ENCODE measurements around the gene ZNF407. TPM values are rescaled to one million over a fixed set of nuclear protein-coding genes. Genes with fewer than 3 reads are reported as not detected.

Gene ZNF407
- total and polyA plus RNA-seq, 2 of the 13 experiments (the other 11 are each of a cell fraction or from before 2014, with no cell fraction given) = 2.3 to 8.7 TPM

DNA sequence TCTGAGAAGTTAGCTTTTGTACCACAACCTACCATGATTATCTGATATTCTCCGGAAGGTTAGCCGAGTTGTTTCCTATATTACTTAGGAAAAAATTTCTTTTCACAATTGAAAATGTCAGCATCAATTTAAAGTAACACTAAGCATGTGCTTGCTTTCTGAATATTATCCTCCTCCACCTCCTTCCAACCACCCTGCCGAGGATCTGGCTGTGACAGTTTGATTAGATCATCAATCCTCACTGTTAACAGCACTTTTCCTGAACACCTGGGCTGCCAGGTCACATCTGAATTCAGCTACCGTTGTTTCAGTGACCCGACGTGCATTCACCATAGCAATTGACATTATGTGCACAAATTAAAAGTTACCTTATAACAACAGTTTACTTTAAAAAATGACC, 207.0 kb downstream of the ZNF407 start (continued):
- TF ChIP-seq, protein P1, sequence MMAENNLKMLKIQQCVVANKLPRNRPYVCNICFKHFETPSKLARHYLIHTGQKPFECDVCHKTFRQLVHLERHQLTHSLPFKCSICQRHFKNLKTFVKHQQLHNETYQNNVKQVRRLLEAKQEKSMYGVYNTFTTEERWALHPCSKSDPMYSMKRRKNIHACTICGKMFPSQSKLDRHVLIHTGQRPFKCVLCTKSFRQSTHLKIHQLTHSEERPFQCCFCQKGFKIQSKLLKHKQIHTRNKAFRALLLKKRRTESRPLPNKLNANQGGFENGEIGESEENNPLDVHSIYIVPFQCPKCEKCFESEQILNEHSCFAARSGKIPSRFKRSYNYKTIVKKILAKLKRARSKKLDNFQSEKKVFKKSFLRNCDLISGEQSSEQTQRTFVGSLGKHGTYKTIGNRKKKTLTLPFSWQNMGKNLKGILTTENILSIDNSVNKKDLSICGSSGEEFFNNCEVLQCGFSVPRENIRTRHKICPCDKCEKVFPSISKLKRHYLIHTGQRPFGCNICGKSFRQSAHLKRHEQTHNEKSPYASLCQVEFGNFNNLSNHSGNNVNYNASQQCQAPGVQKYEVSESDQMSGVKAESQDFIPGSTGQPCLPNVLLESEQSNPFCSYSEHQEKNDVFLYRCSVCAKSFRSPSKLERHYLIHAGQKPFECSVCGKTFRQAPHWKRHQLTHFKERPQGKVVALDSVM (CRISPR knock-in tag; IDR thresholded peaks at IDR 0.05) = no peak
- TF ChIP-seq, protein P2, sequence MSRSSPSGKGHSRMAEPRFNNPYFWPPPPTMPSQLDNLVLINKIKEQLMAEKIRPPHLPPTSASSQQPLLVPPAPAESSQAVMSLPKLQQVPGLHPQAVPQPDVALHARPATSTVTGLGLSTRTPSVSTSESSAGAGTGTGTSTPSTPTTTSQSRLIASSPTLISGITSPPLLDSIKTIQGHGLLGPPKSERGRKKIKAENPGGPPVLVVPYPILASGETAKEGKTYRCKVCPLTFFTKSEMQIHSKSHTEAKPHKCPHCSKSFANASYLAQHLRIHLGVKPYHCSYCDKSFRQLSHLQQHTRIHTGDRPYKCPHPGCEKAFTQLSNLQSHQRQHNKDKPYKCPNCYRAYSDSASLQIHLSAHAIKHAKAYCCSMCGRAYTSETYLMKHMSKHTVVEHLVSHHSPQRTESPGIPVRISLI (CRISPR knock-in tag; IDR thresholded peaks at IDR 0.05; ENCODE audit: borderline replicate concordance) = no peak
- TF ChIP-seq ZNF296 (CRISPR knock-in tag; conservative IDR thresholded peaks at IDR 0.05) (no peak), HMGA1 (CRISPR knock-in tag; conservative IDR thresholded peaks at IDR 0.05) (no peak), KLF9 (CRISPR knock-in tag; IDR thresholded peaks at IDR 0.05; ENCODE audit: low read depth) (no peak), ZNF788 (CRISPR knock-in tag; IDR thresholded peaks at IDR 0.05; ENCODE audit: borderline replicate concordance) (no peak), ZNF253 (CRISPR knock-in tag; IDR thresholded peaks at IDR 0.05; ENCODE audit: borderline replicate concordance) (no peak), ELF1 (CRISPR knock-in tag; IDR thresholded peaks at IDR 0.05) (no peak), ASH2L (IDR thresholded peaks at IDR 0.05; ENCODE audit: insufficient read length, low read depth, low read length) (no peak)
- TF ChIP-seq, protein P3, sequence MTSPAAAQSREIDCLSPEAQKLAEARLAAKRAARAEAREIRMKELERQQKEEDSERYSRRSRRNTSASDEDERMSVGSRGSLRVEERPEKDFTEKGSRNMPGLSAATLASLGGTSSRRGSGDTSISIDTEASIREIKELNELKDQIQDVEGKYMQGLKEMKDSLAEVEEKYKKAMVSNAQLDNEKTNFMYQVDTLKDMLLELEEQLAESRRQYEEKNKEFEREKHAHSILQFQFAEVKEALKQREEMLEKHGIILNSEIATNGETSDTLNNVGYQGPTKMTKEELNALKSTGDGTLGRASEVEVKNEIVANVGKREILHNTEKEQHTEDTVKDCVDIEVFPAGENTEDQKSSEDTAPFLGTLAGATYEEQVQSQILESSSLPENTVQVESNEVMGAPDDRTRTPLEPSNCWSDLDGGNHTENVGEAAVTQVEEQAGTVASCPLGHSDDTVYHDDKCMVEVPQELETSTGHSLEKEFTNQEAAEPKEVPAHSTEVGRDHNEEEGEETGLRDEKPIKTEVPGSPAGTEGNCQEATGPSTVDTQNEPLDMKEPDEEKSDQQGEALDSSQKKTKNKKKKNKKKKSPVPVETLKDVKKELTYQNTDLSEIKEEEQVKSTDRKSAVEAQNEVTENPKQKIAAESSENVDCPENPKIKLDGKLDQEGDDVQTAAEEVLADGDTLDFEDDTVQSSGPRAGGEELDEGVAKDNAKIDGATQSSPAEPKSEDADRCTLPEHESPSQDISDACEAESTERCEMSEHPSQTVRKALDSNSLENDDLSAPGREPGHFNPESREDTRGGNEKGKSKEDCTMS (CRISPR knock-in tag; conservative IDR thresholded peaks at IDR 0.05) = no peak
